ENCODE results near the gene RTEL1.

RTEL1 gene

DNA sequence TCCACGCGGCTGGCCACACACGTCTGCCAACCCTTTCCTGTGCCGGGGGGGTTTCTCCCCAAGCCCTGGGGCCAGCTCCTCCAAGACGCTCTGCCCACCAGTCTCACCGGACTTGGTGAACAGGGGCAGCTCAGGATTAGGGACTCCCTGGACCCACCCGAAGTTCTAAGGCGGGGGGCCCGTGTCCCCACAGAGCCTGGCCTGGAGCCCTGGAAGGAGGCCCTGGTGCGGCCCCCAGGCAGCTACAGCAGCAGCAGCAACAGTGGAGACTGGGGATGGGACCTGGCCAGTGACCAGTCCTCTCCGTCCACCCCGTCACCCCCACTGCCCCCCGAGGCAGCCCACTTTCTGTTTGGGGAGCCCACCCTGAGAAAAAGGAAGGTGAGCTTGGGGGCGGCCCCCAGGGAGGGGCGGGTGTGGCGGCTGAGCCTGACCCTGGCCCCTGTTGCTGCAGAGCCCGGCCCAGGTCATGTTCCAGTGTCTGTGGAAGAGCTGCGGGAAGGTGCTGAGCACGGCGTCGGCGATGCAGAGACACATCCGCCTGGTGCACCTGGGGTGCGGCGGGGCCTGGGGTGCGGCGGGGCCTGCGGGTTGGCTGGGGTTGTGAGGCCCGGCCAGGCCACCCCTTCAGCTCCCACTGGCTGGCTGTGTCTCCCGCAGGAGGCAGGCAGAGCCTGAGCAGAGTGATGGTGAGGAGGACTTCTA is 83.7 kb downstream of the RTEL1 start:
- in situ Hi-C loops (cut with HindIII; ENCODE audit: low pct_ligation_motif_present, low pct_unique_long_range_greater_than_20kb, low sequenced_read_pairs) = no loop called here

GRCh38 chr20:63742381-63743024 is 84.4 kb downstream of the RTEL1 start:
- DNase-seq = no peak
- in situ Hi-C loops (cut with HindIII; ENCODE audit: low pct_ligation_motif_present, low pct_unique_long_range_greater_than_20kb, low sequenced_read_pairs) = no loop called here

More for the DNA sequence above, 83.7 kb downstream of the RTEL1 start:
- DNase-seq = no peak

DNA sequence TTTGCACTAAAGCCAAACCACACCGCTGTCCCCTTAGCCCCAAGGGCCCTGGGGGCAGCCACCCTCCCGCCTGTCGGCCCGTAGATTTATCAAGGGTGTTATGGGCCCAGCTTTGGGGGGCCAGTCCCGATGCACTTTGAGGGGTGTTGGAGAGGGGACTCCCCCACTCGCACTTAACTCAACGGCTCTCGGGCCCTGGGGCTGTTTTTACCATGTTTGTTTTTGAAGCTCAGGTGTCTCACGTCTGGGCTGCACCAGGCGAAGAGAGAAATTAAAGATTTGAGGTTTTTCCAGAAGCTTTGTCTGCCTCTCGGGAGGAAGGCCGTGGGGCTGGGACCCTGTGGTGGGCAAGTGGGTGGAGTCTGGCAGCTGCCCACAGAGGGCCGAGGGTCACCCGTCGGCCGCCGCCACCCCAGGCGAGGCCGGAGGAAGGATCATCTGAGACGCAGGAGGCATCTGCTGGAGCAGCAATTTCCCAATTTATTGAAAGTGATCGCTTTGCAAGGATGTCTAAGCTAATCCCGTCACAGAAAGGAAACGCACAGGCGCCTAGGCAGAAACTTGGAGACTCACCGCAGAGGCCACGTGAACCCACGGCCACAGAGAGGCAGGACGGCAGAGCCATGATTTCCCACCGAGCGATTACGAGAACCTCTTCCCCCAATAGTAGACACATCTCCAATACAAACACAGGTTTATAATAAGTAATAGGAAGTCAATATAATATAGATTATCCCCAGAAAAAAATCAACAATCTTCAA is 85.3 kb downstream of the RTEL1 start:
- in situ Hi-C loops (cut with HindIII; ENCODE audit: low pct_ligation_motif_present, low pct_unique_long_range_greater_than_20kb, low sequenced_read_pairs) = no loop called here
- no peak for DNase-seq

- in situ Hi-C loops (cut with HindIII; ENCODE audit: low pct_ligation_motif_present, low pct_unique_long_range_greater_than_20kb, low sequenced_read_pairs) = no loop called here
Measured at GRCh38 chr20:63744158-63744557, 86.0 kb downstream of the RTEL1 start.

GRCh38 chr20:63744574-63745423 is 86.7 kb downstream of the RTEL1 start:
- in situ Hi-C loops (cut with HindIII; ENCODE audit: low pct_ligation_motif_present, low pct_unique_long_range_greater_than_20kb, low sequenced_read_pairs) = no loop called here
- DNase-seq = no peak

More at GRCh38 chr20:63744158-63744557, 86.0 kb downstream of the RTEL1 start:
- DNase-seq = no peak

DNA sequence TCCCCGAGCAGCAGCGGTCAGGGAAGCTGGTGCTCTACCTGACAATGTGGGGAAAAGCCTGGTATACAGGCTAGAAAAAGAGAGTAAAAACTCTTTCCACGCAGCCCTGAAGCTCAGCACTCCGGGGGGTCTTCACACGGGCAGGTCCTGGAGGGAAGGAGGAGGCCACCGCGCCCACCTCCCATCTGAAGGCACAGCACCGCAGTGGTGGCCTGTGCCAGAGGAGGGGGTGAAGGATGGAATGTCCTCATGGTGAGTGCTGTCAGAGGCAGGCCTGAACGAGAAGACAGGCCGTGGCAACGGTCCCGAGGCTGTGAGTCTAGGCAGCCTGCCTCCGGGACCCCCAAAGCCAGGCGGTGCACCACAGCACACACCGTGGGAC is 87.3 kb downstream of the RTEL1 start:
- in situ Hi-C loops (cut with HindIII; ENCODE audit: low pct_ligation_motif_present, low pct_unique_long_range_greater_than_20kb, low sequenced_read_pairs) = no loop called here
- DNase-seq = no peak
